Measurements from ENCODE around the gene ATP8B3. TPM values are rescaled to one million over a fixed set of nuclear protein-coding genes. Genes with fewer than 3 reads are reported as not detected.

ATP8B3 gene
- total and polyA plus RNA-seq, 11 donors: 0.19 to 3.5 (median 0.72) TPM

GRCh38 chr19:1823539-1824251, 11.6 kb upstream of the ATP8B3 start:
- 84 to 91% (median 88%) methylated on average over 18 to 36 of the region's 36 CpGs for WGBS, 4 donors
- peak in 1 of 5 donors; percentile 22 for DNase-seq
- H3K9me3 ChIP-seq: no peaks in the 10 kb centered on the region
- ATAC-seq: no peak
- TF ChIP-seq POLR2A (IDR thresholded peaks at IDR 0.05) (no peak), CTCF (IDR thresholded peaks at IDR 0.05) (no peak)
- intact Hi-C loops (cut with DNase I): loop anchor here in 4 of 10 donors (10.0 kb wide), 3 partner anchors 149 to 279 kb away; no protein-coding TSS in a partner anchor
- H3K4me1 ChIP-seq: peaks cover 0 to 14% (median 4%) of the 10 kb centered on the region in 12 donors
- no peak overlapping the region for H3K27ac ChIP-seq
- H3K36me3 ChIP-seq: peaks cover 0 to 93% (median 72%) of the 10 kb centered on the region in 9 donors
- H3K27me3 ChIP-seq: no peaks in the 10 kb centered on the region
- H3K4me3 ChIP-seq: no peak overlapping the region

DNA sequence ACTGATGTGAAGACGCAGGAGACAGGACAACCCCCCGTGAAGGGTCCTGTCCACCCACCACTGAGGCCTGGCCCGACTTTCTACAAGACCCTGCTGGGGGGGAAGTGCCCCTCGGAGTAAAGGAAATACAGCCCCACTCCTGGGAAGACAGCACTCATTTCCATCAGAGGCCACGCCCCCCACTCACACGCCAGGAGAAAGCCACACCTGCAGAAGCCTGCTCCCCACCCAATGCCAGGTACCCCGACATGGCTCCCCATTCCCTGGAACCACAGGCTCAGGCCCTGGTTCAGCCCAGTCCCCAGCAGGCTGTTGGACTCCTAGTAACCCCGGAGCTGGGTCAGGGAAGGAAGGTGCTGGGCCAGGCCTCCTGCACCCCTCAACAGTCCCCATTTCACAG, 10.9 kb upstream of the ATP8B3 start:
- no peak for DNase-seq
- Histone ChIP-seq H3K9me3 (no peaks in the 10 kb centered on the region), H3K27me3 (no peaks in the 10 kb centered on the region), H3K27ac (no peak overlapping the region), H3K4me1 (peaks cover 0 to 14% (median 4%) of the 10 kb centered on the region in 12 donors), H3K4me3 (no peak overlapping the region), H3K36me3 (peaks cover 5 to 93% (median 78%) of the 10 kb centered on the region in 9 donors)
- intact Hi-C loops (cut with DNase I): loop anchor here in 4 of 10 donors (10.0 kb wide), 3 partner anchors 148 to 278 kb away; no protein-coding TSS in a partner anchor
- TF ChIP-seq CTCF (IDR thresholded peaks at IDR 0.05): no peak
- TF ChIP-seq POLR2A (IDR thresholded peaks at IDR 0.05): no peak
- 86 to 90% (median 87%) methylated on average over 6 to 8 of the region's 8 CpGs for WGBS, 4 donors
- no peak for ATAC-seq

DNA sequence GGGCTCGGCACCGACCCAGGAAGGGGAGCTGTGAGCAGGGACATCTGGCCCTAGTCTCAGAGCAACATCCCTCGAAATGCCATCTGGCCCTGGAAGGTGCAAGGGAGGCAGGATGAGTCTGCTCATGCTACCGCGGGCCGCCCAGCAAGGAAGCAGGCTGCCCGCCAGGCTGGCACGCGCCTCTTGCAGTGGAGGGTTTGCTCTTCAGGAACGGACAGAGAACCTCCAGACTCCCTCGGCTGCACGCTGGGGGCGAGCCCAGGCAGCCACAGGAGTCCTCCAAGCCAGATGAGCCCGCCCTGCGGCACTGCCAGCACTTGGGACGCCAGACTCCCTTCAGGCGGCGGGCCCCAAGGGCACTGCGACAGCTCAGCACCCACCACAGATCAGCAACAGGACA, 10.1 kb upstream of the ATP8B3 start:
- Histone ChIP-seq H3K4me1 (peaks cover 0 to 14% (median 4%) of the 10 kb centered on the region in 12 donors), H3K4me3 (no peak overlapping the region), H3K9me3 (no peaks in the 10 kb centered on the region), H3K27ac (no peak overlapping the region), H3K36me3 (peaks cover 5 to 93% (median 78%) of the 10 kb centered on the region in 9 donors), H3K27me3 (no peaks in the 10 kb centered on the region)
- intact Hi-C loops (cut with DNase I): loop anchor here in 4 of 10 donors (10.0 kb wide), 3 partner anchors 147 to 277 kb away; no protein-coding TSS in a partner anchor
- ATAC-seq: no peak
- TF ChIP-seq CTCF (IDR thresholded peaks at IDR 0.05): no peak
- TF ChIP-seq POLR2A (IDR thresholded peaks at IDR 0.05): no peak
- WGBS, 4 donors: 90 to 100% (median 91%) methylated on average over 3 to 19 of the region's 19 CpGs
- DNase-seq: peak in 1 of 5 donors; percentile 47

All from heart left ventricle (tissue), 16 donors.